GM19035 (cell line): ENCODE data around the gene SMARCA2.

Source experiments
- ATAC-seq: cut with Tn5 transposase; IDR thresholded peaks from one replicate; pipeline ENCODE4 v1.9.1; 2021; ENCODE audit not compliant: unreplicated experiment

SMARCA2 gene

GRCh38 chr9:2086971-2087370, 71.8 kb downstream of the SMARCA2 start:
- peak; percentile 48 for ATAC-seq

- ATAC-seq: peak; percentile 79
Observed at GRCh38 chr9:2087500-2088313, 72.6 kb downstream of the SMARCA2 start.

- ATAC-seq: no peak
Observed at GRCh38 chr9:2093920-2094597, 78.9 kb downstream of the SMARCA2 start.

GRCh38 chr9:2096376-2096970, 81.3 kb downstream of the SMARCA2 start:
- no peak for ATAC-seq

GRCh38 chr9:2106666-2107065, 91.5 kb downstream of the SMARCA2 start:
- no peak for ATAC-seq

- ATAC-seq: no peak
Observed at GRCh38 chr9:2107906-2108451, 92.8 kb downstream of the SMARCA2 start.

GRCh38 chr9:2109069-2109650, 94.0 kb downstream of the SMARCA2 start:
- ATAC-seq: no peak

GRCh38 chr9:2110036-2110435, 94.9 kb downstream of the SMARCA2 start:
- no peak for ATAC-seq

- no peak for ATAC-seq
Observed at GRCh38 chr9:2116073-2116472, 100.9 kb downstream of the SMARCA2 start.

GRCh38 chr9:2117527-2117926, 102.4 kb downstream of the SMARCA2 start:
- no peak for ATAC-seq

- no peak for ATAC-seq
Observed at GRCh38 chr9:2119566-2119965, 104.4 kb downstream of the SMARCA2 start.

- ATAC-seq: no peak
Observed at GRCh38 chr9:2120926-2121689, 106.0 kb downstream of the SMARCA2 start.

- ATAC-seq: no peak
Observed at GRCh38 chr9:2122299-2122698, 107.2 kb downstream of the SMARCA2 start.

- peak; percentile 86 for ATAC-seq
Observed at GRCh38 chr9:2125906-2126305, 110.8 kb downstream of the SMARCA2 start.

GRCh38 chr9:2126331-2126803, 111.2 kb downstream of the SMARCA2 start:
- ATAC-seq: no peak

GRCh38 chr9:2127486-2127885, 112.3 kb downstream of the SMARCA2 start:
- ATAC-seq: no peak

GRCh38 chr9:2128141-2128540, 113.0 kb downstream of the SMARCA2 start:
- ATAC-seq: no peak

GRCh38 chr9:2128618-2129017, 113.5 kb downstream of the SMARCA2 start:
- ATAC-seq: no peak

- no peak for ATAC-seq
Observed at GRCh38 chr9:2130941-2131340, 115.8 kb downstream of the SMARCA2 start.

GRCh38 chr9:2132484-2133082, 117.4 kb downstream of the SMARCA2 start:
- no peak for ATAC-seq
